ENCODE results near the gene FHOD3. TPM values are rescaled to one million over a fixed set of nuclear protein-coding genes. Genes with fewer than 3 reads are reported as not detected.

FHOD3 gene
- total RNA-seq, 4 donors from 2014 or later: 24.1 to 51.4 (median 33.8) TPM

DNA sequence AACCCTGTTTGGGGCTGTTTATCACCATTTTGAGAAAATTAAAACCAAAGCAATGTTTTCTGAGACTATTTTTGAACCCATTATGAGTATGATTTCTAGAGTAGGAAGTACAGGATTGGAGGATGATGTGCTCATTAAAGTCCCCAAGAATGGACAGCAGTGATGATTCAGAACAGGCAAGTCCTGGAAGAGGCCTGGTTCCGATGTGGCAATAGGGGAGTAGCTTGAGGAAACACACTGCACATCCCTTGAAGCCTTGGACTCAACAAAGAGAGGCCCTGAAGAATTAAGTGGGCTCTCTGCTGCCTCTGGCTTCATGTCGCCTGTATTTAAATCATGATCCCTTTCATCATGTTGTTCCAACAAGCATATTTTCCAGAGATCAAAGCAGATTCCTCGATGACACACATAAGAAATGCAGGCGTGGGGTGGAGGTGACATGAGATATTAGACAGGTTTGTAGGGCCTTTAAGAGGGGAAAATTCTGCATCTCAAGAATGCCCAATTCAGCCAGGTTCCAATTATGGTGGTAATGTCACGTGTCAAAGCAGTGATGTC, 242.2 kb downstream of the FHOD3 start:
- WGBS: 92% methylated on average over 5 of the region's 5 CpGs
- Histone ChIP-seq H3K27me3 (no peaks in the 10 kb centered on the region), H3K9me3 (no peaks in the 10 kb centered on the region), H3K4me1 (peaks cover 12 to 17% (median 16%) of the 10 kb centered on the region in 4 donors), H3K4me3 (no peak overlapping the region), H3K36me3 (no peaks in the 10 kb centered on the region), H3K27ac (replicated peaks in 1 of 4) (no peak overlapping the region)
- peak; percentile 19 for DNase-seq (ENCODE audit: extremely low spot score)
- intact Hi-C loops (cut with DNase I): no loop called here
- no peak for TF ChIP-seq POLR2AphosphoS5 (IDR thresholded peaks at IDR 0.05)
- no peak for TF ChIP-seq POLR2A (IDR thresholded peaks at IDR 0.05; ENCODE audit: low read depth)
- TF ChIP-seq, protein P1, sequence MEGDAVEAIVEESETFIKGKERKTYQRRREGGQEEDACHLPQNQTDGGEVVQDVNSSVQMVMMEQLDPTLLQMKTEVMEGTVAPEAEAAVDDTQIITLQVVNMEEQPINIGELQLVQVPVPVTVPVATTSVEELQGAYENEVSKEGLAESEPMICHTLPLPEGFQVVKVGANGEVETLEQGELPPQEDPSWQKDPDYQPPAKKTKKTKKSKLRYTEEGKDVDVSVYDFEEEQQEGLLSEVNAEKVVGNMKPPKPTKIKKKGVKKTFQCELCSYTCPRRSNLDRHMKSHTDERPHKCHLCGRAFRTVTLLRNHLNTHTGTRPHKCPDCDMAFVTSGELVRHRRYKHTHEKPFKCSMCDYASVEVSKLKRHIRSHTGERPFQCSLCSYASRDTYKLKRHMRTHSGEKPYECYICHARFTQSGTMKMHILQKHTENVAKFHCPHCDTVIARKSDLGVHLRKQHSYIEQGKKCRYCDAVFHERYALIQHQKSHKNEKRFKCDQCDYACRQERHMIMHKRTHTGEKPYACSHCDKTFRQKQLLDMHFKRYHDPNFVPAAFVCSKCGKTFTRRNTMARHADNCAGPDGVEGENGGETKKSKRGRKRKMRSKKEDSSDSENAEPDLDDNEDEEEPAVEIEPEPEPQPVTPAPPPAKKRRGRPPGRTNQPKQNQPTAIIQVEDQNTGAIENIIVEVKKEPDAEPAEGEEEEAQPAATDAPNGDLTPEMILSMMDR (IDR thresholded peaks at IDR 0.05): no peak
- no peak for TF ChIP-seq EP300 (IDR thresholded peaks at IDR 0.05)

DNA sequence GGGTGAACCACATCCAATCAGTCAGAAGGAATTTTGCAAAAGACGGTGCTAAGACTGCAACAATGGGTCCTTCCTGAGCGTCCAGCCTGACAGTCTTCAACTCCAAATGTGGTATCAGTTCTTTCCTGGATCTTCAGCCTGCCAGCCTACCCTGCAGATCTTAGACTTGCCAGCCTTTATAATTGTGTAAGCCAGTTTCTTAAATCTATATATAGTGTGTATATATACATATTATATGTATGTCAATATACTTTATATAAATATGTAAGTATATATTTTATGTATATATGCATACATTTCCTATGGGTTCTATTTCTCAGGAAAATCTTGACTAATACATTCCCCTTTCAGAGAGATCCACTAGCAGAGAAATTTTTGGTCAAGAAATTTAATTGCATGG, 245.5 kb downstream of the FHOD3 start:
- intact Hi-C loops (cut with DNase I): no loop called here
- WGBS: 97% methylated on average over 2 of the region's 2 CpGs
- TF ChIP-seq, protein P1 (IDR thresholded peaks at IDR 0.05): no peak
- no peak for TF ChIP-seq POLR2AphosphoS5 (IDR thresholded peaks at IDR 0.05)
- TF ChIP-seq EP300 (IDR thresholded peaks at IDR 0.05): no peak
- TF ChIP-seq POLR2A (IDR thresholded peaks at IDR 0.05; ENCODE audit: low read depth): no peak
- Histone ChIP-seq H3K36me3 (no peaks in the 10 kb centered on the region), H3K4me1 (peaks cover 12 to 34% (median 27%) of the 10 kb centered on the region in 4 donors), H3K27ac (replicated peaks in 1 of 4) (peak overlapping the region in 3 of 4 donors; percentile 36 to 71 (median 53)), H3K9me3 (no peaks in the 10 kb centered on the region), H3K4me3 (no peak overlapping the region), H3K27me3 (no peaks in the 10 kb centered on the region)
- peak; percentile 42 for DNase-seq (ENCODE audit: extremely low spot score)

DNA sequence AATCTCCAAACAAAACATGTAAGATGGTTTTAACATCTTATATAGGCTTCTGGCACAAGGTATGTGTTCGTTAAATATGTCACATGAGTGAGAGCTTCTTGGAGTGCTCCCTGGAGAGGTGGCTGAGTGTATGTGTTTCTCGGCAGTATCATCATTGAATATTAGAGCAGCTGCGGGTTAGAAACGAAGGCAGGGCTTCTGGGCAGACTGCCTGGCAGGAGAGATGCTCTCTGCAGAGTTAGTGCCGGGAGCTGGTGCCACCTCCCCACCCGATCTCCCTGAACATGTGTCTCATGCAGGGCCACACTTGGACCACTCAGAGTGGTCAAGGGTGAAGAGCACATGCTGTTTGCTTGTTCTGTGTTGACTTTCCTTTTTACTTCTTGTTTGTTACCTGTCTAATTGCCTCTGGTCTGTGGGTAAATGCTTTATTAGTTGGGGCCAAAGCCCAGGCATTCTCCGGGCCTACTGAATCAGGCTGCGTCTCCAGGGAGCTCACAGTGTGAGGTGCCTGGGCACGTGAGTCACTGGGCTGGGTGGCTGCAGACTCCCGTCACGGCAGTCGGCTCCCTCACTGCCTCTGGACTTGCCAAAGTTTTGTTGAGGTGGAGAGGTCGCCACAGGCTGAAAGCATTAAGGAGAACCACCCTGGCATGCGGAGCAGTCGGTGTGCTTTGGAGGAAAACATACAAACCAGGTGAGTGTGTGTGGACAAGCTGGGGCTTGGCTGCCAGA, 246.6 kb downstream of the FHOD3 start:
- WGBS: 45% methylated on average over 15 of the region's 15 CpGs
- intact Hi-C loops (cut with DNase I): no loop called here
- DNase-seq (ENCODE audit: extremely low spot score): peak; percentile 88
- no peaks in the 10 kb centered on the region for H3K27me3 ChIP-seq
- peaks cover 12 to 34% (median 27%) of the 10 kb centered on the region in 4 donors for H3K4me1 ChIP-seq
- H3K9me3 ChIP-seq: no peaks in the 10 kb centered on the region
- peak overlapping the region; percentile 36 to 71 (median 58) for H3K27ac ChIP-seq (replicated peaks in 1 of 4)
- TF ChIP-seq POLR2A (IDR thresholded peaks at IDR 0.05; ENCODE audit: low read depth) (no peak), POLR2AphosphoS5 (IDR thresholded peaks at IDR 0.05) (no peak)
- no peaks in the 10 kb centered on the region for H3K36me3 ChIP-seq
- no peak overlapping the region for H3K4me3 ChIP-seq

DNA sequence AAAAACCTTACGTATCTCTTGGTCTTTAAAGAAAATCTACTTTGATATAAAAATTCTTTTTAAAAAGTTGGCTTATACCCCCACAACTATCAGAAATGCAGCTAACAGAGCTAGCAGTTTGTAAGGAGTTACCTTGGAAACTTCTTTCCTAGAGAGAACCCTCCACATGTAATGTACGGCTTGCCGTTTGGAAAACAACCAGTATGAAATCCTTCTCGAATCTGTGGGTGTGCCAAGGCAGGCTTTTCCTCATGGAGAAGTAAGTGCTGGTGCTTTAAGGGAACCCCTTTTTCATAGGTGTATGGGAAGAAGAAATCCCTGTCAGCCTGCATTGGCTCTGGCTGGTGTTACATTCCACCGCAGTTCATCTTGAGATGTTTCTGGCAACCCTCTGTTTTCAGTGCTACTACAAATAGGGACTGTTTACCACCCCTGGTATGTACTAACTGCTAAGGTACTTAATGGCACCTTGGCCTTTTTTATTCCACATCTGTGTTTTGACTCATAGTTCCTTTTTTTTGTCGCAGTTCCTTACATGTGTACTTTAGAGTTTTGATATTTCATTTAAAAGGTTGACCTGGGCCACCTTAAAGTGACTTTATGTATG, 248.4 kb downstream of the FHOD3 start:
- Histone ChIP-seq H3K27ac (replicated peaks in 1 of 4) (peak overlapping the region in 1 of 4 donors; percentile 6), H3K4me3 (no peak overlapping the region), H3K9me3 (no peaks in the 10 kb centered on the region), H3K36me3 (no peaks in the 10 kb centered on the region), H3K27me3 (no peaks in the 10 kb centered on the region), H3K4me1 (peaks cover 12 to 34% (median 27%) of the 10 kb centered on the region in 4 donors)
- WGBS: 59% methylated on average over 6 of the region's 6 CpGs
- intact Hi-C loops (cut with DNase I): no loop called here
- TF ChIP-seq POLR2A (IDR thresholded peaks at IDR 0.05; ENCODE audit: low read depth): no peak
- no peak for TF ChIP-seq EP300 (IDR thresholded peaks at IDR 0.05)
- TF ChIP-seq, protein P1 (IDR thresholded peaks at IDR 0.05): no peak
- DNase-seq (ENCODE audit: extremely low spot score): peak; percentile 50

DNA sequence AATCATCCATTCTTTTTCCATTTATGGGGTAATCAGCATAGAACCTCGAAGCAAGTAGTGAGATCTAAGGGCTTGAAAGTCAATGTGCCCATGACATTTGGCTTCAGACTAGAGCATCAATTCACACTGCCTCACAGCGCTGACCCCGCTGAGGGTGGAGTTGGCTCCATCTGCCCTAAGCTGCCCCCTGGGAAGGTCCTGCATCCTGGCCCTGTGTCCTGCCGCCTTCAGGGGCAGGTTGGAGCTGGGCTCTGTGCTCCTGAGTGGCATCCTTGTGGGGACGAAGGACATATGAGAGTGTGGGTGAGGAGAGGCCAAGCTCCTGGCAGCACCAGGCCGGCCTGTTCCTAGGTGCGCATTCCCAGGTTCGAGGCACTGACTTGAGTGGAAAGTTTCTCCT, 249.4 kb downstream of the FHOD3 start:
- no peaks in the 10 kb centered on the region for H3K27me3 ChIP-seq
- intact Hi-C loops (cut with DNase I): no loop called here
- no peak overlapping the region for H3K27ac ChIP-seq (replicated peaks in 1 of 4)
- no peak overlapping the region for H3K4me3 ChIP-seq
- no peaks in the 10 kb centered on the region for H3K9me3 ChIP-seq
- no peak for TF ChIP-seq EP300 (IDR thresholded peaks at IDR 0.05)
- TF ChIP-seq POLR2A (IDR thresholded peaks at IDR 0.05; ENCODE audit: low read depth): no peak
- TF ChIP-seq, protein P1 (IDR thresholded peaks at IDR 0.05): no peak
- no peak for TF ChIP-seq POLR2AphosphoS5 (IDR thresholded peaks at IDR 0.05)
- peaks cover 12 to 34% (median 27%) of the 10 kb centered on the region in 4 donors for H3K4me1 ChIP-seq
- 97% methylated on average over 7 of the region's 8 CpGs for WGBS
- H3K36me3 ChIP-seq: no peaks in the 10 kb centered on the region
- peak; percentile 60 for DNase-seq (ENCODE audit: extremely low spot score)

All from esophagus muscularis mucosa (tissue), 4 donors.